ENCODE data around the gene LRMDA.

- TF ChIP-seq POLR2A (IDR thresholded peaks at IDR 0.05) = no peak
- TF ChIP-seq, protein P1, sequence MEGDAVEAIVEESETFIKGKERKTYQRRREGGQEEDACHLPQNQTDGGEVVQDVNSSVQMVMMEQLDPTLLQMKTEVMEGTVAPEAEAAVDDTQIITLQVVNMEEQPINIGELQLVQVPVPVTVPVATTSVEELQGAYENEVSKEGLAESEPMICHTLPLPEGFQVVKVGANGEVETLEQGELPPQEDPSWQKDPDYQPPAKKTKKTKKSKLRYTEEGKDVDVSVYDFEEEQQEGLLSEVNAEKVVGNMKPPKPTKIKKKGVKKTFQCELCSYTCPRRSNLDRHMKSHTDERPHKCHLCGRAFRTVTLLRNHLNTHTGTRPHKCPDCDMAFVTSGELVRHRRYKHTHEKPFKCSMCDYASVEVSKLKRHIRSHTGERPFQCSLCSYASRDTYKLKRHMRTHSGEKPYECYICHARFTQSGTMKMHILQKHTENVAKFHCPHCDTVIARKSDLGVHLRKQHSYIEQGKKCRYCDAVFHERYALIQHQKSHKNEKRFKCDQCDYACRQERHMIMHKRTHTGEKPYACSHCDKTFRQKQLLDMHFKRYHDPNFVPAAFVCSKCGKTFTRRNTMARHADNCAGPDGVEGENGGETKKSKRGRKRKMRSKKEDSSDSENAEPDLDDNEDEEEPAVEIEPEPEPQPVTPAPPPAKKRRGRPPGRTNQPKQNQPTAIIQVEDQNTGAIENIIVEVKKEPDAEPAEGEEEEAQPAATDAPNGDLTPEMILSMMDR (IDR thresholded peaks at IDR 0.05) = no peak
Measured at GRCh38 chr10:75982611-75983369, 551.4 kb downstream of the LRMDA start.

Data from adrenal gland (tissue), 5 donors.